Measurements from ENCODE around the gene AJM1. TPM values are rescaled to one million over a fixed set of nuclear protein-coding genes. Genes with fewer than 3 reads are reported as not detected.
"Not testable (repeated sequence)": the region's sequence is repeated elsewhere in the genome, so short reads cannot be mapped to it uniquely, and the experiment has no call there.

The AJM1 gene
- 2.7 and 6.5 TPM in 2 replicates for total RNA-seq
- polyA plus RNA-seq (2012), result 8.1 TPM

DNA sequence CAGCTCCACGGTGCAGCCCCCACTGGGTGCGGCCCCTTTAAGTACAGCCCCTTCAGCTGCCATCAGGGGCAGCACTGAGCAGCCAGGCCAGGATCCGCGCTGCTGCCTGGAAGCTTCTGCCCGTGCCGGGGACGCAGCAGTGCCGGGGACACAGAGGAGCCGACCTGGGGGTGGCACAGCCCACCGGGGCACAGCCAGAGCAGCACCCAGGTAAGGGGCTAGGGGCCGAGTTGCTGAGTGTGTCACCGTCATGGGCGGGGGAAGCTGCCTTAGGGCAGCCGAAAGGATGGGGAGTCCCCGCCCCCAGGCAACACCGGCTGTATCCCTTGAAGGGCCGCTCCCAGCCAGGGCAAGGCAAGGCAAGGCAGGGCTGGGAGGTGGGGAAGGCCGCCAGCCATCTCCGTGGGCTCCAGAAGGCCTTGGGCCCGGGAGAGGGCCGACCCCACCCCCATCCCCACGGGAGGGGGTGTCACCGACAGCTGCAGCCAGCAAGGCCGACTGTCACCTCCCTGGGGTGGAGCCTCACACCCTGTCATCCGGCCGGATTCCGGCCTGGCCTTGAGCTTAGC is at the start of gene AJM1:
Gene AJM1 (plus strand): TSS at position 99 of the 569 bp plus-strand sequence. CDS start 1,937 bp downstream, outside the sequence.
- peak; percentile 87 for DNase-seq (ENCODE audit: low read depth)

DNA sequence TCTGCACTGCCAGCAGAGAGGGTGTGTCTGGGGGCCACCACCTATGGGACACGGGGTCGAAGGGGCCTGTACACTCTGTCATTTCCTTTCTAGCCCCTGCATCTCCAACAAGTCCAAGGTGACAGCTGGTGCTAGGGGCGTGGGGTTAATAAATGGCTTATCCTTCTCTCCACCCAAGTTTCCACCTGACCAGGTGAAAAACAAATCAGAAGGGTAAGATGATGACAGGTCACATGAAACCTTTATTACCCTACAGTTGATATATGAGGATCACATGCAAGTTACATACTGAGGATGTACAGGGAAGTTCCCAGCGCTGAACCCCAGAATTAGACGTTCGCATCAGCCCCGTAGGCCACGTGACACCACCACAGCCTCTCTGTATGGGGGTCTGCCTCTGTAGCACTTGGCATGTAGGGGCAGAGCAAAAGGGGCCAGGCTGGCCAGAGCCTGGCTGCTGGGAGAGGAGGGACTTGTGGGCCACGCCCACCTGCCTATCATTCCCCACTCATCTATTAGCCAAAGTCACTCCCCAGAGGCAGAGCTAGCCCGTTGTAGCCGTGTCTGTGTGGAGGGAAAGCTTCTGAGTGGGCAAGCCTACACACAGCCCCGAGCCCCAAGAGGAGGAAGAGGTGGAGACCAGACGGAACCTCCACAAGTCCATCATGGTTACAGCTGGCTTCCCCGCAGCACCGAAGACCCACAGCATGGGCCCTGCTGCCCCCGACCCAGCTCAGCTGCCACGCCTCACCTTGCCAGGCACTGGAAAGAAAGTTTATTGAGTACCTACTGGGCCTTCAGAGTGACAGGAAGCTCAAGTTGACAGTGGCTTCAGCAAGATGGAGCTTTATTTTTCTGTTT is 49.0 kb upstream of the AJM1 start:
- no peak for DNase-seq (ENCODE audit: low read depth)

DNA sequence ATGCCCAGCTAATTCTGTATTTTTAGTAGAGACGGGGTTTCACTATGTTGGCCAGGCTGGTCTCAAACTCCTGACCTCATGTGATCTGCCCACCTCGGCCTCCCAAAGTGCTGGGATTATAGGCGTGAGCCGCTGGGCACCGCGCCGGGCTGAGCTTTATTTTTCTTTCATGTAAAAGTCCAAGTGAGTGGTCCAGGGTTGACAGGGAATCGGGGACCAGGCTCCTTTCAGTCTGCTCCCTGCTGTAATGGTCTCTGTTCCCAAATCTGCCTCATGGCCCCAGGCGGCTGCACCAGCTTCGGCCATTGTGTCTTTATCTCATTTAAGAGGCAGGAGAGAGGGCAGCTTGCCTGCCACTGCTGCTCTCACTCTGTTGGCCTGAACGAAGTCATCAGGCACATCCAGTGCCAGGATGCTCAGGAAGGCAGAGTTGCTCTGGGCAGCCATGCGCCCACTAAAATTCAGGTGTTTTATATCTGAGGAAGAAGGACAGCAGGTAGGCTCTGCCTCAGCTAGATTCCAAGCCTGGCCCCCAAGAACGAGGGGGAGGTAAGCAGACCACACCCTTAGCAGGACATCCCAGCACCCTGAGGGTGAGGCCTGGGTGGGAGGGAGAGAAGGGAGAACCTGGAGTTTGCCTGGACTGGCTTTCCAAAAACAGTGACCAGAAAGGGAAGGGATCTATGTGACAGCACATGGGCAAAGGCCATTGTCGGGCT is 47.8 kb upstream of the AJM1 start:
- no peak for DNase-seq (ENCODE audit: low read depth)

DNA sequence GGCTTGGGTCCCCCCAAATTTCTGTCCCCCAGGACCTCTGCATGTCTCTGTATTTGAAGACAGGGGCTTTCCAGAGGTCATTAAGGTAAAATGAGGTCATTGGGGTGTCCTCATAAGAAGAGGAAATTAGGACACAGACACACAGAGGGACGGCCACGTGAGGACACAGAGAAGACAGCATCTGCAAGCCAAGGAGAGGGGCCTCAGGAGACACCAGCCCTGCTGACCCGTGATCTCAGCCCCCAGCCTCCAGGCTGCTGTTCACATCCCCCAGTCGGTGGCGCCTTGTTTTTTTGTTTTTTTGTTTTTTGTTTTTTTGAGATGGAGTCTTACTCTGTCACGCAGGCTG is 47.3 kb upstream of the AJM1 start:
- DNase-seq (ENCODE audit: low read depth), result no peak

DNA sequence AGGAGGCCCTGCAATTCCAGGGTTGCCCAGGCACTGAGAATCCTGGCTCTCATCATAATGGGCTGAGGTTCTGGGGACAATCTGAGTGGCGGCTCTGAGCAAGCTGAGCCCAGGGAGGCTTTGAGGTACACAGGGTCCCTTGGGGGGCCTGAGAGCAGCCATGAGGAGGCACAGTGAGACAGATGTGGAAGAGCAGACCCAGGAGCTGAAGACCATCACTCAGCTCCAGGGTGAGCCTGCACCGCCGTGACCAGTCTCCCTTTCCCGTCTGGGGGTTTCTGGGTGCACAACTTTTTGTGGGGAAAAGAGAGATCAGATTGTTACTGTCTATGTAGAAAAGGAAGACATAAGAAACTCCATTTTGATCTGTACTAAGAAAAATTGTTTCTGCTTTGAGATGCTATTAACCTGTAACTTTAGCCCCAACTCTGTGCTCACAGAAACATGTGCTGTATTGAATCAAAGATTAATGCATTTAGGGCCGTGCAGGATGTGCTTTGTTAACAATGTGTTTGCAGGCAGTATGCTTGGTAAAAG is 46.0 kb upstream of the AJM1 start, which contains the start of gene CCDC183:
Gene CCDC183 (plus strand): TSS at position 101 of the 537 bp plus-strand sequence. CDS start 60 bp downstream, at position 161.
- DNase-seq (ENCODE audit: low read depth), result no peak

GRCh38 chr9:136796775-136797347 is 45.4 kb upstream of the AJM1 start:
- DNase-seq (ENCODE audit: low read depth), result not testable (repeated sequence)

DNA sequence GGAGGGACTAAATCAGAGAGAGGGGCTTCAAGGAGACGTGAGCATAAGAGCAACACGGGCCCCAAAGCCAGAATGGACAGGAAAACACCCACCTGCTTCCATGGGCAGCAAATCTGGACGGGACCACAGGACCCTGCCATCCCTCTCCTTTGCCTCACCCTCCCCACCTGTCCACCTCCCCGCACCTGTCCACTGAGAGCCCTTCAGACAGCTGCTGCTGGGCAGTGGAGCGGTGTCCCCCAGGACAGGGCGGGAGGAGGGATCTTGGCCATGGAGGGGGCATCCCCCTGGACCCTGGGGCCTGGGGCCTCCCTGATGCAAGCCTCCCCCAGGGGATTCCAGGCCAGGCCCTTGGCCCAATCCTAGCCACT is 43.6 kb upstream of the AJM1 start:
- DNase-seq (ENCODE audit: low read depth), result no peak

GRCh38 chr9:136799079-136799853 is 43.0 kb upstream of the AJM1 start:
- no peak for DNase-seq (ENCODE audit: low read depth)

GRCh38 chr9:136799854-136800657 is 42.2 kb upstream of the AJM1 start:
- peak; percentile 46 for DNase-seq (ENCODE audit: low read depth)

GRCh38 chr9:136802321-136802720 is 40.0 kb upstream of the AJM1 start:
- DNase-seq (ENCODE audit: low read depth), result no peak

DNA sequence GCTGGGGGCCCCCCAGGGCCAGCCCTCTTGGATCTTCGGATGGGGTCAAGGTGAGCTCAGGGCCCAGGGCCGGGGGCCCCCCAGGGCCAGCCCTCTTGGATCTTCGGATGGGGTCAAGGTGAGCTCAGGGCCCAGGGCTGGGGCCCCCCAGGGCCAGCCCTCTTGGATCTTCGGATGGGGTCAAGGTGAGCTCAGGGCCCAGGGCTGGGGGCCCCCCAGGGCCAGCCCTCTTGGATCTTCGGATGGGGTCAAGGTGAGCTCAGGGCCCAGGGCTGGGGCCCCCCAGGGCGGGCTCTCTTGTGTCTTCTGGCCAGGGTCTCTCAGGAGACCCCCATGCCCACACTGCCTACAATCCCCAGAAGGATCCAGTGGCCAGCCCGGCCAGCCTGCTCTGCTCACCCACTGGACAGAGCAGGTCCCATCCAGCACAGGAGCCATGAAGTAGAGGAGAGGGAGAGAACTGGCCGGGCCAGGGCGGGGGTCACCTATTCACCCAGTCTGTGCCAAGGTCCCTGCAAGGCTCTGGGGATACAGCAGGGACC is 39.2 kb upstream of the AJM1 start:
- DNase-seq (ENCODE audit: low read depth), result not testable (repeated sequence)

- no peak for DNase-seq (ENCODE audit: low read depth)
Measured at GRCh38 chr9:136803551-136804508, 38.4 kb upstream of the AJM1 start.

DNA sequence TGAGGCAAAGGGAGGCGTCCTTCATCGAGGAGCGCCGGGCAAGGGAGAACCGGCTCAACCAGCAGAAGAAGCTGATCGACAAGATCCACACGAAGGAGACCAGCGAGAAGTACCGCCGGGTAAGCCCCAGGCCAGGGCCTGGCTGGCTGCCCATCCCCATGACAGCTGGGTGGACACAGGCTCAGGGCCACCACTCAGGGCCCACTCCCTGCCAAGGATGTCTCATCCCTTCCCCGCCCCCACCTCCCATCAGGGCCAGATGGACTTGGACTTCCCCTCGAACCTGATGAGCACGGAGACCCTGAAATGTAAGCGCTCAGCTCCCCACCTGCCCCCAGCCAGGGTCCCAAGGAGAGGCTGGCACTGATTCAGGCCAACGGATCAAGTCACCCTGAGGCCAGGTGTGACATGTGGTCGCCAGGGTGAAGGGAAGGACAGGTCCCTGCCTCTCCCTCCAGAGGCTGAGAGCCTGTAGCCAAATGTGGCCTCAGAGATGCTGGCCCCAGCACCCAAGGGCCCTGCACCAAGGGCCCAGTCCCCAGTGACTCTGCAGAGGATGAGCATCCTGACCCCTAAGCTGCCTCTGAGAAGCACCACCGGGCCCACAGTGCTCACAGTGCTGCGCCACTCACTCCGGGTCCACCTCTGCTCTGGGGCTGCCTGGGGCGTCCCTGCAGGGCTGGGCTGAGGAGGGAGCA is 37.6 kb upstream of the AJM1 start:
- DNase-seq (ENCODE audit: low read depth), result no peak

DNA sequence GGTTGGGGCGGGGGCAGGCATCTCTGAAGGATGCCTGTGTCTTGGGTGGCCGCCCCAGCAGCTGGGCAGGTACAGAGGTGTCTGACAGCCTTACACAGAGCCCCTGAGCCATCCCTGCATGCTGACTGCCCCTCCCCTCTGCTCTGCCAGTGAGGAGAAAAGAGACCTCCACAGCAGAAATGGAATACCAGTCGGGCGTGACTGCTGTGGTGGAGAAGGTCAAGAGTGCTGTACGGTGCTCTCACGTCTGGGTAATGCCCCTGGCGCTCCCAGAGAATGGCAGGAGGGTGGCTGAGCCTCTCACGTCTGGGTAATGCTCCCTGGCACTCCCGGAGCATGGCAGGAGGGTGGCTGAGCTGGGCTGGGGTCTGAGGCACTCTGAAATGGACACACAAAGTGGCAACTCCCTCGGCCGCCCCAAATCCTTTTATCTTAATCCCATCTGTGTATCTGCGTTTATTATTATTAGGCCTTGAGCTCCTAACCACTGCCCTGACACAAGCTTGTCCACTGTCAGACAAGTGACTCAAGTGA is 37.0 kb upstream of the AJM1 start:
- no peak for DNase-seq (ENCODE audit: low read depth)

- no peak for DNase-seq (ENCODE audit: low read depth)
Measured at GRCh38 chr9:136806067-136806466, 36.2 kb upstream of the AJM1 start.

GRCh38 chr9:136806631-136807201 is 35.6 kb upstream of the AJM1 start:
- DNase-seq (ENCODE audit: low read depth), result no peak
